Vagina (tissue), 2 donors: Measurements from ENCODE around the gene TMEM179. TPM values are rescaled to one million over a fixed set of nuclear protein-coding genes. Genes with fewer than 3 reads are reported as not detected.

Experiments used
- DNase-seq, 2 donors: peaks; one replicate each; pipeline ENCODE4 v3.0.0-alpha.2; 2017; ENCODE audit errors: extremely low spot score in 2 of 2
- H3K27ac ChIP-seq: fragments of 200-600 bp; sonication (generic); one replicate; pipeline ENCODE4 v1.5.1; 2019
- H3K27me3 ChIP-seq: fragments of 200-600 bp; sonication (generic); one replicate; pipeline ENCODE4 v1.5.1; 2019
- H3K36me3 ChIP-seq, 2 donors: fragments of 200-600 bp; sonication (generic); one replicate each; pipeline ENCODE4 v1.5.1; 2017 to 2019
- H3K4me1 ChIP-seq: fragments of 200-600 bp; sonication (generic); one replicate; pipeline ENCODE4 v1.5.1; 2019
- H3K4me3 ChIP-seq, 2 donors: fragments of 200-600 bp; sonication (generic); 1 replicate in 1 of 2; 2 replicates in 1 of 2; pipeline ENCODE4 v1.5.1; 2016 to 2019
- H3K9me3 ChIP-seq: fragments of 200-600 bp; sonication (generic); one replicate; pipeline ENCODE4 v1.5.1; 2019
- CTCF ChIP-seq, 3 experiments: fragments of 450-650 bp in 2 of 3; fragments of 200-600 bp in 1 of 3; sonication (generic) in 1 of 3; IDR thresholded peaks; one replicate each; pipeline ENCODE4 v1.5.1; 2017 to 2019; ENCODE audit warnings: antibody characterized with exemption in 3 of 3, mild to moderate bottlenecking in 2 of 3, moderate library complexity in 2 of 3
- POLR2A ChIP-seq, 2 donors: fragments of 450-650 bp; IDR thresholded peaks; one replicate each; pipeline ENCODE4 v1.6.1; 2017; ENCODE audit warnings: antibody characterized with exemption in 2 of 2, mild to moderate bottlenecking in 2 of 2, moderate library complexity in 2 of 2
- POLR2AphosphoS5 ChIP-seq, 2 donors: sonication (generic); formaldehyde crosslinking; IDR thresholded peaks; one replicate each; pipeline ENCODE4 v1.9.0; 2017; ENCODE audit warnings: antibody characterized with exemption in 2 of 2, mild to moderate bottlenecking in 2 of 2, low read depth in 1 of 2; ENCODE audit not compliant: insufficient read depth in 1 of 2
- intact Hi-C: fragments of 100-400 bp; cut with DNase I; formaldehyde crosslinking; loops from one replicate; pipeline ENCODE4 v1.15.1; 2023
- total RNA-seq: library from RNA; depleted of rRNA; stranded (reverse); fragments of >200 nt; gene quantifications from one replicate; pipeline ENCODE4 v1.2.3, GENCODE V29; 2016

The TMEM179 gene
- total RNA-seq, 1 donor from 2014 or later, result 7.9 TPM

- intact Hi-C loops, result no loop called here
- Histone ChIP-seq H3K4me1 (no peaks in the 10 kb centered on the region), H3K27ac (no peak overlapping the region), H3K9me3 (no peaks in the 10 kb centered on the region), H3K27me3 (peaks cover 7% of the 10 kb centered on the region), H3K36me3 (no peaks in the 10 kb centered on the region), H3K4me3 (no peak overlapping the region)
- DNase-seq, result no peak
- TF ChIP-seq POLR2AphosphoS5 (IDR thresholded peaks at IDR 0.05; ENCODE audit: insufficient read depth in 1 of 2, low read depth in 1 of 2), result no peak
- no peak for TF ChIP-seq CTCF (IDR thresholded peaks at IDR 0.05)
- TF ChIP-seq POLR2A (IDR thresholded peaks at IDR 0.05), result no peak
Observed at GRCh38 chr14:104601786-104602185, 2.8 kb downstream of the TMEM179 start.

- Histone ChIP-seq H3K9me3 (no peaks in the 10 kb centered on the region), H3K27me3 (peaks cover 7% of the 10 kb centered on the region), H3K36me3 (no peaks in the 10 kb centered on the region), H3K4me1 (no peaks in the 10 kb centered on the region), H3K4me3 (no peak overlapping the region), H3K27ac (no peak overlapping the region)
- DNase-seq, result no peak
- TF ChIP-seq POLR2AphosphoS5 (IDR thresholded peaks at IDR 0.05; ENCODE audit: insufficient read depth in 1 of 2, low read depth in 1 of 2), result no peak
- no peak for TF ChIP-seq CTCF (IDR thresholded peaks at IDR 0.05)
- no peak for TF ChIP-seq POLR2A (IDR thresholded peaks at IDR 0.05)
- intact Hi-C loops, result no loop called here
Observed at GRCh38 chr14:104600805-104601204, 3.8 kb downstream of the TMEM179 start.

- Histone ChIP-seq H3K36me3 (no peaks in the 10 kb centered on the region), H3K27me3 (peaks cover 7% of the 10 kb centered on the region), H3K27ac (no peak overlapping the region), H3K9me3 (no peaks in the 10 kb centered on the region), H3K4me3 (no peak overlapping the region), H3K4me1 (no peaks in the 10 kb centered on the region)
- TF ChIP-seq CTCF (IDR thresholded peaks at IDR 0.05), result no peak
- TF ChIP-seq POLR2AphosphoS5 (IDR thresholded peaks at IDR 0.05; ENCODE audit: insufficient read depth in 1 of 2, low read depth in 1 of 2), result no peak
- no peak for TF ChIP-seq POLR2A (IDR thresholded peaks at IDR 0.05)
- DNase-seq, result no peak
- intact Hi-C loops, result no loop called here
Observed at GRCh38 chr14:104600141-104600643, 4.4 kb downstream of the TMEM179 start.

GRCh38 chr14:104599446-104599845 lies 5.1 kb downstream of the TMEM179 start:
- intact Hi-C loops, result no loop called here
- H3K4me1 ChIP-seq, result no peaks in the 10 kb centered on the region

More at GRCh38 chr14:104599446-104599845, 5.1 kb downstream of the TMEM179 start:
- H3K27me3 ChIP-seq, result peaks cover 7% of the 10 kb centered on the region
- no peaks in the 10 kb centered on the region for H3K9me3 ChIP-seq
- no peak overlapping the region for H3K4me3 ChIP-seq
- DNase-seq, result no peak
- no peak overlapping the region for H3K27ac ChIP-seq
- no peaks in the 10 kb centered on the region for H3K36me3 ChIP-seq
- TF ChIP-seq CTCF (IDR thresholded peaks at IDR 0.05) (no peak), POLR2AphosphoS5 (IDR thresholded peaks at IDR 0.05; ENCODE audit: insufficient read depth in 1 of 2, low read depth in 1 of 2) (no peak), POLR2A (IDR thresholded peaks at IDR 0.05) (no peak)
